NT2/D1 (cell line): ENCODE measurements around the gene ODC1.

ENCODE experiments used
- YY1 ChIP-seq: IDR thresholded peaks from 2 replicates; pipeline ENCODE4 v1.6.1; 2011; ENCODE audit not compliant: insufficient read length, insufficient read depth
- ZNF274 ChIP-seq: IDR thresholded peaks from 2 replicates; pipeline ENCODE4 v1.6.1; 2011; ENCODE audit warnings: mild to moderate bottlenecking, low read depth, low read length

DNA sequence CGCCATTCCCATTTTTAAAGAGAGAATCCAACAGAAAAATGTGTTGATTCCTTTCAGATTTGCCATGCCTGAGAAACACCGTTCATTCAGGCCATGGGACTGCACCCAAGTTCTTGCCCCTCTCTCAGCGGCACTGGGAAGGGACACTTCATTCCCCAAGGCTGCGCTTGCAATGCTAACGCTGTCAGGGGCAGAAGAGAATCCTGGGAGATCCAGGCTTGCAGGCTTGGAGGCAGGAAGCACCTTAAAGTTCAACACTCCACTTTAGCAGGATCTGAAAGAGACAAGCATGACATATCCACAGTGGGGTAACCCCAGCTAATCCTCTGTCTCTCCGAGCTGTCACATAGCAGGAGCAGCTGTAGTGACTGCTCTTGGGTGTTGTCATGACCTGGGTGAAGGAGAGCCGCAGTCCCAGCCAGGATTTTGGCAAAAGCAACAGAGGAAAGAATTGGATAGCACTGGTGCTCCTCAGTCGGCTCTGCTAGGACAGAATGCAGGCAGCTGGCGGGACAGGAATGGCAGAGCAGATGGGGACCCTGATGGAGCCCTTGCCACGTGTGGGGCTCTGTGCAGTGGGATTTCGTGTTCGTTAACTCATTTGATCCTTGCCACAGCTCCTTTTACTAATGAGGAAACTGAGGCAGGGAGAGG is 22.0 kb upstream of the ODC1 start:
- TF ChIP-seq ZNF274 (no peak), YY1 (no peak)
